Duodenal mucosa (tissue), 2 donors: ENCODE results near the gene DAAM1.

Source experiments
- H3K27ac ChIP-seq: one replicate; pipeline ENCODE4 v1.7.0; 2013; ENCODE audit warnings: low read depth, low read length
- H3K27me3 ChIP-seq, 2 donors: one replicate each; pipeline ENCODE4 v1.7.0; 2013; ENCODE audit warnings: low read length in 2 of 2, control low read depth in 1 of 2; ENCODE audit not compliant: insufficient read depth in 2 of 2, control insufficient read depth in 1 of 2
- H3K36me3 ChIP-seq, 2 donors: one replicate each; pipeline ENCODE4 v1.7.0; 2013; ENCODE audit warnings: low read length in 2 of 2, control low read depth in 1 of 2; ENCODE audit not compliant: insufficient read depth in 2 of 2, control insufficient read depth in 1 of 2
- H3K4me1 ChIP-seq, 2 donors: one replicate each; pipeline ENCODE4 v1.7.0; 2013; ENCODE audit warnings: low read length in 2 of 2, control low read depth in 1 of 2; ENCODE audit not compliant: insufficient read depth in 2 of 2, control insufficient read depth in 1 of 2
- H3K4me3 ChIP-seq, 2 donors: one replicate each; pipeline ENCODE4 v1.7.0; 2013; ENCODE audit warnings: low read length in 2 of 2, low read depth in 1 of 2
- H3K9ac ChIP-seq, 2 donors: one replicate each; pipeline ENCODE4 v1.7.0; 2013; ENCODE audit warnings: low read length in 2 of 2, low read depth in 1 of 2
- H3K9me3 ChIP-seq, 2 donors: one replicate each; pipeline ENCODE4 v1.7.0; 2013; ENCODE audit warnings: low read length in 2 of 2, control low read depth in 1 of 2; ENCODE audit not compliant: control insufficient read depth in 1 of 2

The DAAM1 gene

DNA sequence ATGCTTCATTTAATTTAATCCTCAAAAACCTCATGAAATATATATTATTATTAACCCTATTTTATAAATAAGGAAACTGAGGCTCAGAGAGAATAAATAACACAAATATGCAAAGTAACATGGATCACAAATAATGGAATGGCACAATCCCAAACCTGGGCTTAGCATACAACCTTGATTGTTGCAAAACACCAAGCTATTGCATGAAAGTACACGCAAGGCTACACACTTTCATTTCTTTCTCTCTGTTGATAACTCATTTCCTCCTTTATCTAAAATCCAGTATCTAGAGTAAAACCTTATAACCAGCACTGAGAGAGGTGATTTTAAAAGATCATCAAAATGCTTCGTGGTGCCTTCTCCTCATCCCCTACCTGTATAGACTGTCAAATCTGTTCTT lies 2.8 kb upstream of the DAAM1 start:
- no peak overlapping the region for H3K4me3 ChIP-seq
- no peak overlapping the region for H3K9ac ChIP-seq
- peaks cover 4 to 28% of the 10 kb centered on the region in 2 donors for H3K27me3 ChIP-seq
- H3K4me1 ChIP-seq: peaks cover 7 to 18% of the 10 kb centered on the region in 2 donors
- H3K9me3 ChIP-seq: no peaks in the 10 kb centered on the region
- H3K36me3 ChIP-seq: no peaks in the 10 kb centered on the region
- H3K27ac ChIP-seq: no peak overlapping the region

DNA sequence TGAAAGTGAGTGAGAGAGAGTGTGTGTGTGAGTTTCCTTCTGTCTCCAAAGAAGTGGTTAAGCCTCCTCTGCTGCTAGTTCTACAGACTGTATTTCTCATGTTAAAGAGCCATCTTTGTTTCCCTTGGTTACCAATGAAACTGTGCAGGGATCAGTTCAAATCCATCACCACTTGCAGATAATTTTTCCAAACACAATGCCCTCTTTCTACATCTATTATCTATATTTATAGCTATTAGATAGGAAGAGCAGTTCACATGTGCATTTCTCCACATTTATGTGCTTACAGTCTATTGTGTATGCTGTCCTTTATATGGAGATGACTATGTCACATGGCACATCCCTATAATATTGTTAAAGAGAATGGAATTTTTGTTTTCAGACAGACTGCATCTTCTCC lies 2.2 kb upstream of the DAAM1 start:
- Histone ChIP-seq H3K27ac (no peak overlapping the region), H3K27me3 (peaks cover 4 to 28% of the 10 kb centered on the region in 2 donors), H3K9ac (no peak overlapping the region), H3K9me3 (no peaks in the 10 kb centered on the region), H3K4me1 (peaks cover 7 to 18% of the 10 kb centered on the region in 2 donors), H3K36me3 (no peaks in the 10 kb centered on the region), H3K4me3 (no peak overlapping the region)

DNA sequence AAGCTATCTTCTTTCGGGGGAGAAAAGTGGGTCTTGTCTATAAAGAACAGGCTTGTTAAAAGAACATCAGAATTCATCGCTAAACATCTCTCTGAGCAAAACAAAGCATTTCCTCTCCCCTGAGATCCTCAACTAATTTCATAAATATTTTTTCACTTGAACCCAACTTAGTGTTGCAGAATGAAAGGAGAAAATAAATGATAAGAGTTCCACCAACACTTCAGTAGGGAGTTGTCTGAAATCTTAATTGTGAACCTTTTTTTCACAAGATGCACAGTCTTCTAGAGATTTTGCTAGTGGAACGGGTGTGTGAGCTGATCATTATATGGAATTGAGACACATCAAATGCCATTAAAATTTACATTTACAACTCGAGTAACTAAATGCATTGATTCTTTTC lies 1.3 kb upstream of the DAAM1 start:
- Histone ChIP-seq H3K9ac (no peak overlapping the region), H3K27me3 (peaks cover 4 to 28% of the 10 kb centered on the region in 2 donors), H3K36me3 (no peaks in the 10 kb centered on the region), H3K9me3 (no peaks in the 10 kb centered on the region), H3K27ac (no peak overlapping the region), H3K4me3 (no peak overlapping the region), H3K4me1 (peaks cover 7 to 18% of the 10 kb centered on the region in 2 donors)

DNA sequence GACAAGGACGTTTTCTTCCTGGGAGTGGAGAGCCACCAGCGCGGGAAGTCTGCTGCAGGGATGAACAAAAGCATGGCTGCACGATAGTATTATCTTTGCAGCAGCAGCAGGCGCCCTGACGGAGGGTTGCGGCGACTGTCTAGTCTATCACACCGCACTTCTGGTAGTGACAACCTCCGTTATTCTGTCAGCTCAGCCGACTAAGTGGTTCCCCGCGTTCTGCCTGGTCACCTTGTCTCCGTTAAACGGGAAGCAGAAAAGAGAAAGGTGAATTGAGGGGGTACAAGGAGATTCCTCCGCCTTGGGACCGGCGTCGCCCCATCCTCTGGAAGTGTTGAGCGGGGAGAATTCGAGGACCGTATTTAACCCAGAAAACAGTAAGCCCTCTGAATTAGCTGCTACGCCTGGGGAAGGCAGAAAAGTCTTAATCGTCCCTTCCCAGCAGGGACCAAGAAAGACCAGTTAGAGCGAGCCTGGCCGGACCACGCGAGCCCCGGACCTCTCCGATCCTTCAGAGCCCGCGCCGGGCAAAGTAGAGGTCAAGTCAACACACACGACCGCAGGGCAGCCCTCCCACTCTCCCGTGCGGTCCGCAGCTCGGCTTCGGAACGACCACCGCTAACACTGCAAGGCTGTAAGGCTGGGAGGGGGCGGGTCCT lies 536 bp upstream of the DAAM1 start:
- H3K36me3 ChIP-seq: no peaks in the 10 kb centered on the region
- H3K9ac ChIP-seq: peak overlapping the region; percentile 76 to 77
- H3K4me3 ChIP-seq: peak overlapping the region; percentile 83 to 97
- H3K27ac ChIP-seq: peak overlapping the region; percentile 68
- H3K27me3 ChIP-seq: peaks cover 4 to 28% of the 10 kb centered on the region in 2 donors
- H3K4me1 ChIP-seq: peaks cover 7 to 18% of the 10 kb centered on the region in 2 donors
- H3K9me3 ChIP-seq: no peaks in the 10 kb centered on the region

DNA sequence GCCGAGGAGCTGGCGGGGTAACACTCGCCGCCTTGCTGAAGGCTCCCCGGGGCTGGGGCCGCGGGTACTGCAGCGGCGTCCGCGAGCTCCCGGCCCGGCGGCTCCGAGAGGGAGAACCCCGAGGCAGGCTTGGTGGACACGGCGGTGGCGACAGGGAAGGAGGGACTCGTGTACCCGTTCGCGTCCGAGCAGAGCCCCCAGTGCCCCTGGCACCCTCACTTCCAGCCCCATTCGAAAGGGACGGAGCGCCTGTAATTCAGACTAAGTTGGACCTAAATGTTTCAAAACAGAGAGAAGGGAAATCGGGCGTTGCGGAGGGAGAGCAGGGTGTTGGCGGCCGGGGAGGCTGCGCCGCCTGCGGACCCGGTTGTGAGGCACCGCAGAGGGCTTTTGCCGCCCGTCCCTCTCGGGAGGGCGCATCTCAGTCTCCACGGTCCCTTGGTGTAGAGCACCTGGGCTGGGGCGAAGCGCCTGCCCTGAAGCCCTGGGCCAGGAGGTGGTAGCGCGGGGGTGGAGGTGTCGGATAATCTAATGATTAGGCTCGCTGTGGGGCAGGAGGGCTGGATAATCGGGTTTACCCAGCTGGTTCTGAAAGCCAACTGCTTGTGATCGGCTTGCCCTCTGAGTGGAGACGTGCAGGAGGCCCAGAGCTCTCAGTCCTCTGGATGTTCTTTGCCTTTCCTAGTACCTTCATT lies 771 bp downstream of the DAAM1 start:
- H3K9me3 ChIP-seq: no peaks in the 10 kb centered on the region
- H3K4me1 ChIP-seq: peaks cover 7 to 18% of the 10 kb centered on the region in 2 donors
- H3K27ac ChIP-seq: peak overlapping the region; percentile 92
- H3K36me3 ChIP-seq: no peaks in the 10 kb centered on the region
- peak overlapping the region; percentile 87 to 92 for H3K9ac ChIP-seq
- H3K4me3 ChIP-seq: peak overlapping the region; percentile 90 to 93
- peaks cover 4 to 22% of the 10 kb centered on the region in 2 donors for H3K27me3 ChIP-seq

DNA sequence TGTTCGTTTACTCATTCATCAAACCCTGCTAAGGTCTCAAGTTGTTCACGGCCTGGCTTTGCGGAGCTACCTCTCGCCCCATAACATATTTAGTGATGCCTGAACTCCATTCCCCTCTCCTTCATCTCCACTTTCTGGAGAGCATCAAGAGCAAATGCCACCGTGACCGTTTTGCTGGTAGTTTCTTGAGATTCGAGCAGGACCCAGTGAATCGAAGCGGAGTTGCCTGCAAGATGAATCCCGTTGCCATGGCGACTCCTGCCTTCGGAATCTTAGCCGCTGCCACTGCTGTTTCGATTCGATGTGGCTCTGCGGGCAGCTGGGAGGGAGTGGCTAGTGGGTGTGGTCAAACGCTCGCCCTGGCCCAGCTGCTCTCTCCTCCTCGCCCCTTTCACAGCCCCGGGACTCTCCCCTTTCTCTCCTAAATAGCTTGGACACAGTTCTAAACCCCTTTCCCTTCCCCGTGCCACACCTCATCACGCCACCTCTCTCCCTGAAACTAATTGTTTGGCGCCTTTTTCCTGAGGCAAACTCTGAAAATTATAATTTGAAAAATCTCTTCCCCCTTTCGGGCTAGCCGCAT lies 1.4 kb downstream of the DAAM1 start:
- peaks cover 7 to 18% of the 10 kb centered on the region in 2 donors for H3K4me1 ChIP-seq
- H3K36me3 ChIP-seq: no peaks in the 10 kb centered on the region
- peak overlapping the region; percentile 87 to 92 for H3K9ac ChIP-seq
- peak overlapping the region; percentile 92 for H3K27ac ChIP-seq
- H3K27me3 ChIP-seq: peaks cover 4 to 22% of the 10 kb centered on the region in 2 donors
- H3K9me3 ChIP-seq: no peaks in the 10 kb centered on the region
- H3K4me3 ChIP-seq: peak overlapping the region; percentile 90 to 93

DNA sequence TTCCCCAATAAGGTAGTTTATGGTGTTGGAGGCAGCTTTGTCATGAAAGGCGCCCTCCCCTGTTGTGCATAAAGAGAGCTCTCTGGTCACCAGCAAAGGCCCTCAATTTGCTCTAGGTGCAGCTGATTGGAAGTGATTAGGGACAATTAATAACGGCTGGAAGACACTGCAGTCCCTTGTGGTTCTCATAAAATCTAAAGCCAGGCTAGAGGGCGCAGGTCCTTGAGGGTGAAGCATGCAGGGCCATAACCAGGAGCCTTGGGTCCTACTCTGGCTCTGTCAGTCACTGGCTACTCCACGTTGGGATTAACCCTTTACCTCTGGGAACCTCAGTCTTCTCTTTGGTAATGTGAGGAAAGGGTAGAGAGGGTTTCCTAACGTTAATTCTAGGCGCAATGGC lies 1.9 kb downstream of the DAAM1 start:
- no peaks in the 10 kb centered on the region for H3K9me3 ChIP-seq
- H3K4me1 ChIP-seq: peaks cover 7 to 18% of the 10 kb centered on the region in 2 donors
- H3K27me3 ChIP-seq: peaks cover 4 to 18% of the 10 kb centered on the region in 2 donors
- no peak overlapping the region for H3K27ac ChIP-seq
- peak overlapping the region; percentile 90 to 93 for H3K4me3 ChIP-seq
- peak overlapping the region; percentile 87 to 92 for H3K9ac ChIP-seq
- H3K36me3 ChIP-seq: no peaks in the 10 kb centered on the region

DNA sequence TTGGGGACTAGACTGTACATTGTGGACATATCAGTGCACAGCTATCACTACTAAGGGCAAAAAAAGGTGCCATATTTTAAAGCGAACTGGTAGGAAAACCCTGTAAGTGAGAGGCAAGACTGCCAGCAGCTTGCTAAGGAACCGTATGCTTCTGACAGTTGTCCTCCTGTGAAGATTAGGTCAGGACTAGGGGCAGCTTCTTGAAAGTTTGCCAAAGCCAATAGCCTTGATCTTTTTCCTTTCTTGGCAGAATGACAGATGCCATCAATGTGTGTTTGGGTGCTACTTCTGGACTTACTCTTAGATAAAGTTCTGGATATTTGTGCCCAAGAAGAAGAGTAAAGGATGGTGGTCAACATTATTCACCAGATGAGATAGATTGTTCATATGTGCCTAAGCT lies 7.4 kb downstream of the DAAM1 start:
- no peak overlapping the region for H3K9ac ChIP-seq
- H3K4me3 ChIP-seq: no peak overlapping the region
- no peak overlapping the region for H3K27ac ChIP-seq
- no peaks in the 10 kb centered on the region for H3K4me1 ChIP-seq
- no peaks in the 10 kb centered on the region for H3K9me3 ChIP-seq
- no peaks in the 10 kb centered on the region for H3K36me3 ChIP-seq
- H3K27me3 ChIP-seq: no peaks in the 10 kb centered on the region

DNA sequence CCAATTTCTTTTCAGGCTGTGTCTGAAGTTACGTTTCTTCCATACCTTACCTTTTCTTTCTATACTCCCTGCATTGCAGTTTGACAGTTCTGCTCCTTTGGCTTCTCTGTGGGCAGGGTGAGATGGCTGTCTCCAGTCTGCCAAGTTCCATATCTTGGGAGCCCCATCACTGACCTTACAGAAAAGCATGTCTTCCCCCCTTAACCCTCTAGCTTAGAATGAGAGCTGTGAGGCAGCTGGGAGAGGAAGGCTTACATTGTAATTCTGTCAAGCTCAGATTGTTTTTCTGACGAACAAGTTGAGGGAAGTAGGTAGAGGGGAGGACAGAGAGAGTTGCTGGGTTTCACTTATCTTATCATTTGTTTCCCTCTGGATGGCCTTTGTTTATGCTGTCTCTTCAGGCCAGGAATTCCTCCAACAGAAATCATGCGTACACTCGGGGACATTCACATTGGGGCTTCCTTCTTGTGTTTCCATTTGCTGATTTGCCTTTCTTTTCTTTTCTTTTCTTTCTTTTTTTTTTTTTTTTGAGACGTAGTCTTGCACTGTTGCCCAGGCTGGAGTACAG lies 9.3 kb downstream of the DAAM1 start:
- no peaks in the 10 kb centered on the region for H3K4me1 ChIP-seq
- H3K9ac ChIP-seq: no peak overlapping the region
- no peak overlapping the region for H3K27ac ChIP-seq
- no peaks in the 10 kb centered on the region for H3K27me3 ChIP-seq
- no peak overlapping the region for H3K4me3 ChIP-seq
- H3K36me3 ChIP-seq: no peaks in the 10 kb centered on the region
- no peaks in the 10 kb centered on the region for H3K9me3 ChIP-seq

DNA sequence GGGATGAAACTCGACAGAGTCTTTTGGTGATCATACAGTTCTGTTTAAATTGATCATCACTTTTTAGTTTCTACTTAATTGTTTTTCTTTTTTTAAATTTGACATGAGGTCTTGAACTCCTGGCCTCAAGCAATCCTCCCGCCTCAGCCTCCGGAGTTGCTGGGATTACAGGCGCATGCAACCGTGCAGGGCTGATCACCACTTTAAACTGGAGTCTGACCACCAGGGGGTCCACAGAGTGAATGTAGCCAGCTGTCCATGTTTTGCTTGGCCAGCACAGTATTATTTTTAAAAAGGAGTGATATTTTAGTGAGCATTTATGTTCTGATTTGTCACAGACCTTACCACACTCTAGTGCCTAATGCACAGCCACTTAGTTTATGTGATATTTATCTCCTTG lies 10.7 kb downstream of the DAAM1 start:
- Histone ChIP-seq H3K9me3 (no peaks in the 10 kb centered on the region), H3K9ac (no peak overlapping the region), H3K4me3 (no peak overlapping the region), H3K4me1 (no peaks in the 10 kb centered on the region), H3K36me3 (no peaks in the 10 kb centered on the region), H3K27me3 (no peaks in the 10 kb centered on the region), H3K27ac (no peak overlapping the region)
